GM10266 (cell line): Measurements from ENCODE around the gene GREM2.

Experiments used
- DNase-seq: peaks from one replicate; pipeline ENCODE4 v3.0.0; 2012; ENCODE audit errors: extremely low spot score
- TF ChIP-seq, protein P1 (sequence below): IDR thresholded peaks from 2 replicates; pipeline ENCODE4 v1.5.1; 2012; ENCODE audit warnings: mild to moderate bottlenecking, low read depth; ENCODE audit not compliant: control insufficient read depth, insufficient read depth; ENCODE audit errors: missing control alignments

GREM2 gene

DNA sequence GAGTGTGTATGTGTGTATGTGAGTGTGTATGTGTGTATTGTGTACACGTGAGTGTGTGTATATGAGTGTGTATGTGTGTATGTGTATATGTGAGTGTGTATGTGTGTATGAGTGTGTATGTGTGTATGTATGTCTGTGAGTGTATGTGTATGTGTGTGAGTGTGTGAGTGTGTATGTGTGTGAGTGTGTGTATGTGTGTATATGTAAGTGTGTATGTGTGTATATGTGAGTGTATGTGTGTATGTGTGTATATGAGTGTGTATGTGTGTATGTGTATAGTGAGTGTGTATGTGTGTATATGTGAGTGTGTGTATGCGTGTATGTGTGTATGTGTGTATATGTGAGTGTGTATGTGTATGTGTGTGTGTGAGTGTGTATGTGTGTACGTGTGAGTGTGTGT, 49.2 kb downstream of the GREM2 start:
- TF ChIP-seq, protein P1, sequence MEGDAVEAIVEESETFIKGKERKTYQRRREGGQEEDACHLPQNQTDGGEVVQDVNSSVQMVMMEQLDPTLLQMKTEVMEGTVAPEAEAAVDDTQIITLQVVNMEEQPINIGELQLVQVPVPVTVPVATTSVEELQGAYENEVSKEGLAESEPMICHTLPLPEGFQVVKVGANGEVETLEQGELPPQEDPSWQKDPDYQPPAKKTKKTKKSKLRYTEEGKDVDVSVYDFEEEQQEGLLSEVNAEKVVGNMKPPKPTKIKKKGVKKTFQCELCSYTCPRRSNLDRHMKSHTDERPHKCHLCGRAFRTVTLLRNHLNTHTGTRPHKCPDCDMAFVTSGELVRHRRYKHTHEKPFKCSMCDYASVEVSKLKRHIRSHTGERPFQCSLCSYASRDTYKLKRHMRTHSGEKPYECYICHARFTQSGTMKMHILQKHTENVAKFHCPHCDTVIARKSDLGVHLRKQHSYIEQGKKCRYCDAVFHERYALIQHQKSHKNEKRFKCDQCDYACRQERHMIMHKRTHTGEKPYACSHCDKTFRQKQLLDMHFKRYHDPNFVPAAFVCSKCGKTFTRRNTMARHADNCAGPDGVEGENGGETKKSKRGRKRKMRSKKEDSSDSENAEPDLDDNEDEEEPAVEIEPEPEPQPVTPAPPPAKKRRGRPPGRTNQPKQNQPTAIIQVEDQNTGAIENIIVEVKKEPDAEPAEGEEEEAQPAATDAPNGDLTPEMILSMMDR: no peak
- no peak for DNase-seq

DNA sequence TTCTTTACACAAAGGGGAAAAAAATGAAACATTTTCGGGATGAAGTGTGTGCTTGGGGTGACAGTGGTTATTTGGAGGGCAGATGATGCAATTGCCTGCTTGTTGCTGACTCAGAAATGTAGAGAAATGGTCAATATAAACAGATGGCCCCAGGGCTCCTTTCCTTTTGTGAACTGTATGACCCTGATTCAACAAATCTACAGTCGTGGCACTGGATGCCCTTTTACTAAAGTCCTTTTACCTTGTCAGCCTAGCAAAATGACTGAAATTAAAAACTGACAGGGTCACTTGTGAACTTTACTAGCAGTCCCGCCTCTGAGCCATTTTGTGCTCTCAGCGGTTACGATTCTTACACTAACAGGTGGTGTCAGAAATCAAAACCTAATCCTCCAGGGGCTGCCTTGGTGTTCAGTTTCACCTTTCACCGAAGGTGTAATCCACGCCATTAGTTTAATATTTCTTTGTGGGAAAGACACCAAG, 49.8 kb downstream of the GREM2 start:
- no peak for DNase-seq
- TF ChIP-seq, protein P1: no peak

- TF ChIP-seq, protein P1: no peak
- DNase-seq: no peak
Measured at GRCh38 chr1:240559781-240560180, 52.2 kb downstream of the GREM2 start.

- no peak for DNase-seq
Measured at GRCh38 chr1:240555524-240555923, 56.4 kb downstream of the GREM2 start.

GRCh38 chr1:240553351-240553750, 58.6 kb downstream of the GREM2 start:
- TF ChIP-seq, protein P1: no peak

More at GRCh38 chr1:240555524-240555923, 56.4 kb downstream of the GREM2 start:
- TF ChIP-seq, protein P1: no peak

GRCh38 chr1:240539769-240540414, 72.1 kb downstream of the GREM2 start:
- TF ChIP-seq, protein P1: no peak
- no peak for DNase-seq

More at GRCh38 chr1:240553351-240553750, 58.6 kb downstream of the GREM2 start:
- DNase-seq: no peak

GRCh38 chr1:240538776-240539430, 73.1 kb downstream of the GREM2 start:
- TF ChIP-seq, protein P1: no peak
- DNase-seq: no peak
